Mesenchymal stem cell (in vitro differentiated cells and primary cell): Measurements from ENCODE around the gene TBX2. TPM values are rescaled to one million over a fixed set of nuclear protein-coding genes. Genes with fewer than 3 reads are reported as not detected.

Source experiments
- DNase-seq: peaks from one replicate; pipeline ENCODE4 v3.0.0-alpha.2; 2013
- H2AFZ ChIP-seq: one replicate; pipeline ENCODE4 v1.6.1; 2013; ENCODE audit warnings: low read depth, mild to moderate bottlenecking, control low read depth, inconsistent platforms, low read length, moderate library complexity
- H2AK5ac ChIP-seq: 2 replicates; pipeline ENCODE4 v1.6.1; 2013; ENCODE audit warnings: low read length, moderate library complexity, mild to moderate bottlenecking, inconsistent platforms; ENCODE audit not compliant: severe bottlenecking
- H2BK120ac ChIP-seq: one replicate; pipeline ENCODE4 v1.6.1; 2013; ENCODE audit warnings: low read depth, mild to moderate bottlenecking, inconsistent platforms, low read length, moderate library complexity
- H2BK12ac ChIP-seq, 2 experiments: one replicate each; pipeline ENCODE4 v1.6.1; 2013; ENCODE audit warnings: inconsistent platforms in 2 of 2, low read length in 2 of 2, mild to moderate bottlenecking in 2 of 2, moderate library complexity in 2 of 2, control low read depth in 1 of 2
- H2BK15ac ChIP-seq: one replicate; pipeline ENCODE4 v1.6.1; 2013; ENCODE audit warnings: mild to moderate bottlenecking, low read depth, inconsistent platforms; ENCODE audit not compliant: poor library complexity, severe bottlenecking
- H2BK5ac ChIP-seq: 2 replicates; pipeline ENCODE4 v1.6.1; 2013; ENCODE audit warnings: low read depth, mild to moderate bottlenecking, low read length, control low read depth, inconsistent platforms; ENCODE audit not compliant: poor library complexity, severe bottlenecking
- H3K14ac ChIP-seq, 2 experiments: one replicate each; pipeline ENCODE4 v1.6.1; 2013; ENCODE audit warnings: inconsistent platforms in 2 of 2, low read length in 2 of 2, control low read depth in 1 of 2, mild to moderate bottlenecking in 1 of 2, moderate library complexity in 1 of 2
- H3K18ac ChIP-seq, 2 experiments: one replicate each; pipeline ENCODE4 v1.6.1; 2013; ENCODE audit warnings: inconsistent platforms in 2 of 2, low read length in 2 of 2, control low read depth in 1 of 2, low read depth in 1 of 2, mild to moderate bottlenecking in 1 of 2
- H3K23ac ChIP-seq, 2 experiments: one replicate each; pipeline ENCODE4 v1.6.1; 2013; ENCODE audit warnings: inconsistent platforms in 2 of 2, low read length in 2 of 2, mild to moderate bottlenecking in 2 of 2, moderate library complexity in 2 of 2, control low read depth in 1 of 2
- H3K27ac ChIP-seq: 2 replicates; pipeline ENCODE4 v1.5.1; 2013; ENCODE audit warnings: mild to moderate bottlenecking, moderate library complexity, low read length, control low read depth, inconsistent platforms; ENCODE audit not compliant: poor library complexity, severe bottlenecking
- H3K27me3 ChIP-seq, 2 experiments: 2 replicates each; pipeline versions ENCODE4 v1.6.1 to v1.7.0; 2013; ENCODE audit warnings: low read length in 2 of 2, mild to moderate bottlenecking in 2 of 2, moderate library complexity in 2 of 2, control low read depth in 1 of 2, inconsistent platforms in 1 of 2; ENCODE audit not compliant: control insufficient read depth in 1 of 2, insufficient read depth in 1 of 2
- H3K36me3 ChIP-seq, 2 experiments: 2 replicates each; pipeline versions ENCODE4 v1.6.1 to v1.7.0; 2013; ENCODE audit warnings: low read length in 2 of 2, control low read depth in 1 of 2, inconsistent platforms in 1 of 2, low read depth in 1 of 2, mild to moderate bottlenecking in 1 of 2; ENCODE audit not compliant: insufficient read depth in 2 of 2, control insufficient read depth in 1 of 2
- H3K4ac ChIP-seq, 2 experiments: one replicate each; pipeline ENCODE4 v1.6.1; 2013; ENCODE audit warnings: inconsistent platforms in 2 of 2, low read length in 2 of 2, mild to moderate bottlenecking in 2 of 2, moderate library complexity in 2 of 2, control low read depth in 1 of 2, low read depth in 1 of 2
- H3K4me1 ChIP-seq: 2 replicates; pipeline ENCODE4 v1.6.1; 2013; ENCODE audit warnings: low read depth, low read length, control low read depth; ENCODE audit not compliant: control insufficient read depth, insufficient read depth
- H3K4me2 ChIP-seq: 2 replicates; pipeline ENCODE4 v1.6.1; 2013; ENCODE audit warnings: low read length, mild to moderate bottlenecking, inconsistent platforms; ENCODE audit not compliant: poor library complexity, severe bottlenecking
- H3K4me3 ChIP-seq, 2 experiments: 2 replicates each; pipeline versions ENCODE4 v1.5.1 to v1.7.0; 2013; ENCODE audit warnings: low read length in 2 of 2, mild to moderate bottlenecking in 2 of 2, control low read depth in 1 of 2, low read depth in 1 of 2; ENCODE audit not compliant: insufficient read depth in 1 of 2
- H3K79me1 ChIP-seq: replicated peaks from 2 replicates; pipeline ENCODE4 v1.6.1; 2013; ENCODE audit warnings: mild to moderate bottlenecking, control low read depth, low read length, inconsistent platforms; ENCODE audit not compliant: poor library complexity, severe bottlenecking
- H3K9ac ChIP-seq: 2 replicates; pipeline ENCODE4 v1.7.0; 2013; ENCODE audit warnings: mild to moderate bottlenecking, low read length, moderate library complexity
- H3K9me3 ChIP-seq: 2 replicates; pipeline ENCODE4 v1.7.0; 2013; ENCODE audit warnings: mild to moderate bottlenecking, low read length; ENCODE audit not compliant: control insufficient read depth
- H4K8ac ChIP-seq: one replicate; pipeline ENCODE4 v1.6.1; 2013; ENCODE audit warnings: inconsistent platforms, mild to moderate bottlenecking, low read length, moderate library complexity
- H4K91ac ChIP-seq: one replicate; pipeline ENCODE4 v1.6.1; 2013; ENCODE audit warnings: mild to moderate bottlenecking, low read length, inconsistent platforms
- WGBS: methylation state at CpG from one replicate; pipeline ENCODE4 v1.1.7; 2013; ENCODE audit warnings: mixed read lengths; 5-methylcytosine and 5-hydroxymethylcytosine counted together
- polyA plus RNA-seq, 2 experiments: library from polyadenylated mRNA; stranded (reverse); fragments of 200-250 nt; gene quantifications; one replicate each; pipeline ENCODE4 v1.2.3, GENCODE V29; 2013

TBX2 gene
- polyA plus RNA-seq (2013, experiment 1 of 2), result 118 TPM
- 123 TPM for polyA plus RNA-seq (2013, experiment 2 of 2)

DNA sequence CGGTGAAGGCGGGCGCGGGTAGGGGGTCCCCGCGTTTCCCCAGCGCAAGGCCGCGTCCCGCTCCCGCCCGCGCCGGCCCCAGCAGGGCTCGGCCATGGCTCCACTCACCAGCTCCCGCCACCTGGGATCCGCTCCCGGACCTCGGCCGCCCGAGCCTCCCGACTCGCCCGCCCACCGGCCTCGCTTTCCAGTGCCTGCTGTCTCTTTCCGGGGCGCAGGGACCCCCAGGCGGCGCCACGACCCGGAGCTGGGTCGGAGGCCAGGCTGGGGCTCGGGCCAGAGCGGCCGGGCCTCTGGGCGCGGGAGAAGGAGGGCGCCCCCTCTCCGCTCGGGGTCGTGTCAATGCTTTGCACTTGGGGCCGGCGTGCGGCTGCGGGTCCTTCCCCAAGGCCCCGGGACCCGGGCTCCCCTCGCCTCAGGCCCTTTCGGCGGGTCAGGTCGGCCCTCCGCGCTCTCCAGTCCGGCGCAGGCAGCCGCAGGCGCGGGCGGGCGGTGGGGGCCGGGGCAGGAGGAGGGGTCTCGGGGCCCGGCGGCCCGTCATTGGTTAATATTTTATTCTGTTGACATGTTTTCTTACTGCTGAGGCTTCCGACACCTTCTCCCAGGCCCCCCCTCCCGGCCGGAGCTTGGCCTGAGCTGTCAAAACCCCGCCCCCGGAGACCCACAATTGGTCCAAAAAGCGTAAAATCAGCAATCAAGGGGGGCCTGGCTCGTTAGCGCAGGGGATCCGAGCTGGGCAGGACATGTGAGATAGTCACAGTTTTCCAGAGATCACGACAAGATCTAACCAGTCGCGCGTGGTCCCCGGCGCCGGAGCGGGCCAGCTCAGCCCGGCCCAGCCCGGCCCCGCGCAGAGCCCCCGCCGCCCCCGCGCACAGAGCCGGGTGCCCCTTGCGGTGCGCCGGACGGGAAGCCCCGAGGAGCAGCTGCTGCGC lies at the start of gene TBX2:
TSS of gene TBX2 (plus strand) at position 713 of the 935 bp plus-strand sequence. CDS start 334 bp downstream, outside the sequence.
- H2AFZ ChIP-seq, result no peak within 1 kb of the TSS
- WGBS, result 1% methylated on average over 65 of the region's 98 CpGs
- peak within 1 kb of the TSS; percentile 55 for H4K8ac ChIP-seq
- DNase-seq, result peak; percentile 95
- H2AK5ac ChIP-seq, result no peak within 1 kb of the TSS
- peak within 1 kb of the TSS; percentile 90 for H3K4me2 ChIP-seq
- peaks cover 2 to 16% of the 10 kb centered on the region in 2 experiments for H3K36me3 ChIP-seq
- peaks cover 0 to 78% of the 10 kb centered on the region in 2 experiments for H3K27me3 ChIP-seq
- H4K91ac ChIP-seq, result peak within 1 kb of the TSS; percentile 88
- no peak within 1 kb of the TSS for H2BK5ac ChIP-seq
- peak within 1 kb of the TSS; percentile 51 to 85 for H3K4me3 ChIP-seq
- H3K9ac ChIP-seq, result peak within 1 kb of the TSS; percentile 93
- peak within 1 kb of the TSS; percentile 70 for H2BK15ac ChIP-seq
- H3K79me1 ChIP-seq, result no peaks in the 10 kb centered on the region
- H2BK120ac ChIP-seq, result peak within 1 kb of the TSS; percentile 96
- H3K4ac ChIP-seq, result peak within 1 kb of the TSS; percentile 76 to 87
- peak within 1 kb of the TSS; percentile 88 to 89 for H3K18ac ChIP-seq
- no peak within 1 kb of the TSS for H3K27ac ChIP-seq
- peak within 1 kb of the TSS in 1 of 2 experiments; percentile 84 for H2BK12ac ChIP-seq
- peak within 1 kb of the TSS in 1 of 2 experiments; percentile 91 for H3K23ac ChIP-seq
- H3K9me3 ChIP-seq, result no peaks in the 10 kb centered on the region
- peaks cover 46% of the 10 kb centered on the region for H3K4me1 ChIP-seq
- peak within 1 kb of the TSS; percentile 7 to 99 for H3K14ac ChIP-seq

DNA sequence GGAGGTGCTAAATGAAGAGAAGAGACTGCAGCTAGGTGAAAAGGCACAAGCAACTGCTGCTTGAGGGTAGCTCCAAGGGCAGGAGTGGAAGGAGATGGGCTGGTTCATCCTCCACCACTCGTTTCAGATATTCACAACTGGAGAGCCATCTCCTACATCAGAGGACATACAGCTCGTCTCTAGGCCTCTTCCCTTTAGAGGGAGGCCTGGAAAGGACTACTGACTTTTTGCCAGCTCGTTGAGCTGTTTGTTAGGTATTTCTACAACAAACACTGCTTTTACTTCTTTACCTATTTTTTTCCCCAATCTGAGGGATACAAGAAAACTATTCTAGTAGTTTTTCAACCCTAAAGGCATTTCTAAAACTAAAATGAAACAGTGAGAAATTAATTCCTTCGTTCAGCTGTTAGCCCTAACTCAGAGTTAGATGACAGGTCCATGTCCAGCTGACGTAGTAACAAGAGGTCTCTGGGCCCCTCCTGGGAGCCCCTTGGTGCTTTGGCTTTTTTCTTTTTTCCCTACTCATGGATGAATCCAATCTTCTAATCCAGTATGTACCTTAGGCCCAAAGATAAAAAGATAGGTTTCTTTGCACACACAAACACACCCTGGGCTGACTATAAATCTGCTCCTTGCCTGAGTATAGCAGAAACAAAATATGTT lies 47.8 kb upstream of the TBX2 start:
- Histone ChIP-seq H2BK120ac (peak overlapping the region; percentile 43), H2BK5ac (no peak overlapping the region), H3K18ac (peak overlapping the region; percentile 13 to 77), H3K4ac (no peak overlapping the region), H3K14ac (no peak overlapping the region), H3K79me1 (no peaks in the 10 kb centered on the region), H3K4me3 (no peak overlapping the region), H3K23ac (no peak overlapping the region), H2BK12ac (peak overlapping the region; percentile 38 to 49), H3K9me3 (no peaks in the 10 kb centered on the region), H3K27me3 (no peaks in the 10 kb centered on the region), H2AFZ (no peak overlapping the region), H3K4me2 (no peak overlapping the region), H2AK5ac (no peak overlapping the region), H3K36me3 (no peaks in the 10 kb centered on the region), H4K8ac (peak overlapping the region; percentile 42), H2BK15ac (no peak overlapping the region), H3K27ac (no peak overlapping the region), H3K4me1 (peaks cover 12% of the 10 kb centered on the region), H4K91ac (no peak overlapping the region), H3K9ac (no peak overlapping the region)
- WGBS, result 83% methylated on average over 5 of the region's 5 CpGs
- no peak for DNase-seq

DNA sequence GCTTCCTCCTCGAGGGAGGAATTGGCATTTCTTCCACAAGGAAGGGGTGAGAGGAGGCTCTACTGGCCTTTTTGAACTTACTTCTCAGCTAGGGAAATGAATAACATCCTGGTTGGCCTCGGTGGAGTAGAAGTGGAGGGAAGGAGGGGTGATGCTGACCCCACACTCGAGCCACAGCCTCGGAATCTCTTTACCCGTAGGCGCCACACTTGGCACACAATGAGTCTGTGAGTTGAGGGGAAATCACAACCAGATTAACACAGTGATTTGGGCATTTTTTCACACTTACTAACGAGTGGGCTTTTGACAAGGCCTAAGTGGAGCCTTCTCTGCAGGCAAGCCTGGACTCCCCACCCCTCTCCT lies 47.3 kb upstream of the TBX2 start:
- peak overlapping the region in 1 of 2 experiments; percentile 5 for H3K18ac ChIP-seq
- 55% methylated on average over 7 of the region's 7 CpGs for WGBS
- H4K91ac ChIP-seq, result no peak overlapping the region
- no peak overlapping the region for H2BK5ac ChIP-seq
- no peaks in the 10 kb centered on the region for H3K36me3 ChIP-seq
- no peaks in the 10 kb centered on the region for H3K27me3 ChIP-seq
- no peaks in the 10 kb centered on the region for H3K79me1 ChIP-seq
- no peak overlapping the region for H2AFZ ChIP-seq
- no peak overlapping the region for H3K4me2 ChIP-seq
- no peak overlapping the region for H3K14ac ChIP-seq
- DNase-seq, result no peak
- peaks cover 12% of the 10 kb centered on the region for H3K4me1 ChIP-seq
- H3K4ac ChIP-seq, result no peak overlapping the region
- peak overlapping the region; percentile 64 for H2BK15ac ChIP-seq
- H3K9ac ChIP-seq, result no peak overlapping the region
- no peak overlapping the region for H2AK5ac ChIP-seq
- H2BK120ac ChIP-seq, result no peak overlapping the region
- no peak overlapping the region for H4K8ac ChIP-seq
- no peak overlapping the region for H3K27ac ChIP-seq
- no peak overlapping the region for H2BK12ac ChIP-seq
- H3K23ac ChIP-seq, result no peak overlapping the region
- no peak overlapping the region for H3K4me3 ChIP-seq
- H3K9me3 ChIP-seq, result no peaks in the 10 kb centered on the region
